Fibroblast of lung (primary cell): ENCODE results near the gene CCDC180. TPM values are rescaled to one million over a fixed set of nuclear protein-coding genes. Genes with fewer than 3 reads are reported as not detected.

Source experiments
- DNase-seq, 2 donors: peaks; one replicate each; pipeline versions ENCODE4 v3.0.0 to v3.0.0-alpha.2; 2010; ENCODE audit warnings: low read depth in 2 of 2
- H2AFZ ChIP-seq: 2 replicates; pipeline ENCODE4 v1.5.1; 2012; ENCODE audit warnings: low read length, control low read depth, inconsistent platforms
- H3K27ac ChIP-seq: 2 replicates; pipeline ENCODE4 v1.5.1; 2011; ENCODE audit warnings: low read length, control low read depth; ENCODE audit not compliant: insufficient read depth
- H3K27me3 ChIP-seq: 2 replicates; pipeline ENCODE4 v1.5.1; 2011; ENCODE audit warnings: mild to moderate bottlenecking, low read length; ENCODE audit not compliant: control insufficient read depth, insufficient read depth
- H3K36me3 ChIP-seq: 2 replicates; pipeline ENCODE4 v1.5.1; 2011; ENCODE audit warnings: low read length; ENCODE audit not compliant: control insufficient read depth, insufficient read depth
- H3K4me1 ChIP-seq: 2 replicates; pipeline ENCODE4 v1.5.1; 2011; ENCODE audit warnings: low read length; ENCODE audit not compliant: control insufficient read depth, insufficient read depth; ENCODE audit errors: extremely low read depth
- H3K4me2 ChIP-seq: 2 replicates; pipeline ENCODE4 v1.5.1; 2011; ENCODE audit warnings: low read length, control low read depth; ENCODE audit not compliant: insufficient read depth; ENCODE audit errors: extremely low read depth
- H3K4me3 ChIP-seq, 4 experiments: fragments of 200-600 bp in 1 of 4; sonication (generic) in 1 of 4; replicated peaks in 1 of 4; 2 replicates each; pipeline ENCODE4 v1.5.1; 2011 to 2016; ENCODE audit warnings: low read length in 4 of 4, low read depth in 3 of 4, mild to moderate bottlenecking in 3 of 4, control low read depth in 2 of 4, inconsistent platforms in 1 of 4, mixed read lengths in 1 of 4; ENCODE audit not compliant: insufficient read depth in 1 of 4; ENCODE audit errors: control extremely low read depth in 1 of 4
- H3K79me2 ChIP-seq: 2 replicates; pipeline ENCODE4 v1.5.1; 2012; ENCODE audit warnings: mild to moderate bottlenecking, low read length, inconsistent platforms; ENCODE audit not compliant: control insufficient read depth, insufficient read depth
- H3K9ac ChIP-seq: 2 replicates; pipeline ENCODE4 v1.5.1; 2011; ENCODE audit warnings: mild to moderate bottlenecking, low read length, control low read depth; ENCODE audit not compliant: insufficient read depth
- H3K9me3 ChIP-seq: 2 replicates; pipeline ENCODE4 v1.5.1; 2012; ENCODE audit warnings: low read depth, low read length; ENCODE audit not compliant: control insufficient read depth, insufficient read depth
- H4K20me1 ChIP-seq: 2 replicates; pipeline ENCODE4 v1.5.1; 2011; ENCODE audit warnings: low read length; ENCODE audit not compliant: control insufficient read depth, insufficient read depth; ENCODE audit errors: extremely low read depth
- EZH2 ChIP-seq: IDR thresholded peaks from 2 replicates; pipeline ENCODE4 v1.5.1; 2012; ENCODE audit warnings: low read length, control low read depth, mild to moderate bottlenecking; ENCODE audit errors: missing control alignments
- polyA plus RNA-seq, 2 donors: library from polyadenylated mRNA; depleted of rRNA in 1 of 2; stranded (reverse) in 1 of 2; unstranded in 1 of 2; fragments of >200 nt; gene quantifications; 2 replicates each; pipeline ENCODE4 v1.2.1, GENCODE V29; 2011 to 2012; ENCODE audit warnings: missing spikeins in 1 of 2
- total RNA-seq: library from RNA; depleted of rRNA; stranded (reverse); fragments of >200 nt; gene quantifications from 2 replicates; pipeline ENCODE4 v1.2.1, GENCODE V29; 2014
- TF ChIP-seq, protein P1 (sequence below), 2 donors: IDR thresholded peaks in 1 of 2; conservative IDR thresholded peaks in 1 of 2; 1 replicate in 1 of 2; 2 replicates in 1 of 2; pipeline ENCODE4 v1.5.1; 2011 to 2012; ENCODE audit warnings: low read length in 2 of 2, control low read depth in 1 of 2, inconsistent platforms in 1 of 2, low read depth in 1 of 2, mild to moderate bottlenecking in 1 of 2

Gene CCDC180
- total and polyA plus RNA-seq, 2 donors (not counting 1 experiment from before 2014, with no cell fraction given), result 0.73 to 2.5 TPM

DNA sequence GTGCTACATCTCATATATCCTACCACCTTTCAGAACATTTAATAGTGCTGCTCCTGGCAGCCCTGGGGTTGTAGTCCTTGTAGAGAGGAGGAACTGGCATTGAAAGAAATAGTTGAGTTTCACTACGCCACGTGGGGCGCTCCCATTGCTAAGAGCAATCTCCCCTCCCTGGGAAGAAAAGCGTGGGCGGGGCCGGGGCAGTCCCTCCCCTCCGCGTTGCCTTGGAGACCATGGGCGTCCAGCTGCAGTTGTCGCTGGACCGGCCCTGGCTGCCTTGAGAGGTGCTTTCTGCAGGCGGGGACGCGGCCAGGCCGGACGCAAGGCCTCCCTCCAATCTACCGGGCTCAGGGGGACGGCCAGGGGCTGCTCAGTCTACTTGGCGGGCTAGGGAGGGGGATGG is 368 bp upstream of the CCDC180 start:
- Histone ChIP-seq H4K20me1 (no peaks in the 10 kb centered on the region), H3K4me1 (no peaks in the 10 kb centered on the region), H3K79me2 (no peaks in the 10 kb centered on the region), H3K27ac (no peak overlapping the region), H3K4me3 (peak overlapping the region in 2 of 4 experiments; percentile 37 to 47), H3K4me2 (peak overlapping the region; percentile 65), H2AFZ (no peak overlapping the region), H3K9me3 (no peaks in the 10 kb centered on the region), H3K9ac (no peak overlapping the region), H3K27me3 (peaks cover 3% of the 10 kb centered on the region), H3K36me3 (no peaks in the 10 kb centered on the region)
- peak; percentile 67 to 70 for DNase-seq
- no peak for TF ChIP-seq EZH2
- TF ChIP-seq, protein P1, sequence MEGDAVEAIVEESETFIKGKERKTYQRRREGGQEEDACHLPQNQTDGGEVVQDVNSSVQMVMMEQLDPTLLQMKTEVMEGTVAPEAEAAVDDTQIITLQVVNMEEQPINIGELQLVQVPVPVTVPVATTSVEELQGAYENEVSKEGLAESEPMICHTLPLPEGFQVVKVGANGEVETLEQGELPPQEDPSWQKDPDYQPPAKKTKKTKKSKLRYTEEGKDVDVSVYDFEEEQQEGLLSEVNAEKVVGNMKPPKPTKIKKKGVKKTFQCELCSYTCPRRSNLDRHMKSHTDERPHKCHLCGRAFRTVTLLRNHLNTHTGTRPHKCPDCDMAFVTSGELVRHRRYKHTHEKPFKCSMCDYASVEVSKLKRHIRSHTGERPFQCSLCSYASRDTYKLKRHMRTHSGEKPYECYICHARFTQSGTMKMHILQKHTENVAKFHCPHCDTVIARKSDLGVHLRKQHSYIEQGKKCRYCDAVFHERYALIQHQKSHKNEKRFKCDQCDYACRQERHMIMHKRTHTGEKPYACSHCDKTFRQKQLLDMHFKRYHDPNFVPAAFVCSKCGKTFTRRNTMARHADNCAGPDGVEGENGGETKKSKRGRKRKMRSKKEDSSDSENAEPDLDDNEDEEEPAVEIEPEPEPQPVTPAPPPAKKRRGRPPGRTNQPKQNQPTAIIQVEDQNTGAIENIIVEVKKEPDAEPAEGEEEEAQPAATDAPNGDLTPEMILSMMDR (conservative IDR thresholded peaks at IDR 0.05 in 1 of 2, IDR thresholded peaks at IDR 0.05 in 1 of 2; ENCODE audit: low read depth in 1 of 2, low read length in 2 of 2), result peak; percentile 16

DNA sequence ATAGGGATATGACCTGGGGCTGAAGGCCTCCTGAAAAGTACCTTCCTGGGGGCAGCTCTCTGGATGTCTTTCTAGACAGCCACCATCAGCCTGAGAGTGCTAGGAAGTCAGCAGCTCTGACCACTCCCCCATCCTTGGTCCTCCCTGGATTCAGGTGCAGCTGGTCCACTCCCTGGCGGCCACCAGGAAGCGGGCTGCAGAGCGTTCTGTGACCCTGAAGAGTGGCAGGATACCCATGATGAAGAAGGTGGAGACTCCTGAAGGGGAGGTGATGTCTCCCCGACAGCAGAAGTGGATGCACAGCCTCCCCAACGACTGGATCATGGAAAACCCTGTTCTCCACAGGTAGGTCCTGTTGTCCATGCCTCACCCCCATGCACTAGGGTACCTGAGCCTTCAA is 1.8 kb downstream of the CCDC180 start:
- Histone ChIP-seq H4K20me1 (no peaks in the 10 kb centered on the region), H3K4me3 (no peak overlapping the region), H3K9me3 (no peaks in the 10 kb centered on the region), H3K4me1 (no peaks in the 10 kb centered on the region), H2AFZ (no peak overlapping the region), H3K36me3 (no peaks in the 10 kb centered on the region), H3K9ac (no peak overlapping the region), H3K27ac (no peak overlapping the region), H3K4me2 (no peak overlapping the region), H3K27me3 (peaks cover 3% of the 10 kb centered on the region), H3K79me2 (no peaks in the 10 kb centered on the region)
- DNase-seq, result no peak
- no peak for TF ChIP-seq EZH2
- TF ChIP-seq, protein P1 (conservative IDR thresholded peaks at IDR 0.05 in 1 of 2, IDR thresholded peaks at IDR 0.05 in 1 of 2; ENCODE audit: low read depth in 1 of 2, low read length in 2 of 2), result no peak

GRCh38 chr9:97310023-97310422 is 2.6 kb downstream of the CCDC180 start:
- no peak overlapping the region for H2AFZ ChIP-seq
- no peaks in the 10 kb centered on the region for H3K36me3 ChIP-seq
- H3K27me3 ChIP-seq, result peaks cover 3% of the 10 kb centered on the region
- H3K27ac ChIP-seq, result no peak overlapping the region
- no peaks in the 10 kb centered on the region for H3K79me2 ChIP-seq
- no peaks in the 10 kb centered on the region for H3K9me3 ChIP-seq
- no peaks in the 10 kb centered on the region for H3K4me1 ChIP-seq
- no peak for DNase-seq
- H3K4me2 ChIP-seq, result no peak overlapping the region
- H3K9ac ChIP-seq, result no peak overlapping the region
- H4K20me1 ChIP-seq, result no peaks in the 10 kb centered on the region
- TF ChIP-seq, protein P1 (conservative IDR thresholded peaks at IDR 0.05 in 1 of 2, IDR thresholded peaks at IDR 0.05 in 1 of 2; ENCODE audit: low read depth in 1 of 2, low read length in 2 of 2), result no peak
- no peak for TF ChIP-seq EZH2
- no peak overlapping the region for H3K4me3 ChIP-seq
